GM12865 (cell line): ENCODE data around the gene JAKMIP3.

Experiments used
- DNase-seq: peaks from one replicate; pipeline ENCODE4 v3.0.0; 2010; ENCODE audit warnings: low read depth
- H3K4me3 ChIP-seq: 2 replicates; pipeline ENCODE4 v1.5.1; 2011; ENCODE audit warnings: mild to moderate bottlenecking, low read depth, low read length, control low read depth
- TF ChIP-seq, protein P1 (sequence below): IDR thresholded peaks from 2 replicates; pipeline ENCODE4 v1.5.1; 2011; ENCODE audit warnings: low read length, control low read depth, low read depth, inconsistent platforms; ENCODE audit not compliant: insufficient read depth; ENCODE audit errors: missing control alignments

Gene JAKMIP3

DNA sequence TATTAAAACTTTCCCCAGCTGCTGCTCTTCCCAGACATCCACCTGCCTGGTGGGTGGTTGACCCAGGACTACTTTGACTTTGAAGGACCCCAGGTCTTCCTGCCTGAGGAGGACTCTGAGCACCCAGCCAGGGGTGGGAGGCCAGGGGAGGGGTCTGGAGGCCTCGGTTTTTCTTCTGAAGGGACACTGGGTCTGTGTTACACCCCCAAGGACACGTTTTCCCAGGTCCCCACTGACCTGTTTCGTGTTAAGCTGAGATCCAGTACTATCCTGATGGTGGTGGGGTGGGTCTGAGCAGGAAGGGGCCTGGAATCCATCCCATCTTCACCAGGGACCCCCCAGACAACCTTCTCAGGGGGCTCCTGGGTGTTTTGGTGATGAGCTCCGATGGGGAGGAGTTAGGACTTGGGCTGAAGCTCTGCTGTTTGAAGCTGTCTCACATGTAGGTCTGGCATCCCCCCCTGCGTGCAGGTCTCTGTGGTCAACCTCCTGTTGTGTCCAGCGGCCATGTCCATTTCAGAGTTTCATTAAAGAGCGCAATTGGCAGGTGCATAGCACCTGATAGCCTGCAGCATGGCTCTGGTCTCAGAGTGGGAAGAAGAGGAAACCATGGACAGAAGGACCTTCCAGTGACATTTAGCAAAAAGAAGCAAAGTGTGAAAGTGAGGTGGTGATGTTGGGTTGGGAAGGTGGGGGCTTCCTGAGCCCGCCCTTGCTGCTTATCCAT, 3.5 kb downstream of the JAKMIP3 start:
- H3K4me3 ChIP-seq, result no peak overlapping the region
- DNase-seq, result no peak
- TF ChIP-seq, protein P1, sequence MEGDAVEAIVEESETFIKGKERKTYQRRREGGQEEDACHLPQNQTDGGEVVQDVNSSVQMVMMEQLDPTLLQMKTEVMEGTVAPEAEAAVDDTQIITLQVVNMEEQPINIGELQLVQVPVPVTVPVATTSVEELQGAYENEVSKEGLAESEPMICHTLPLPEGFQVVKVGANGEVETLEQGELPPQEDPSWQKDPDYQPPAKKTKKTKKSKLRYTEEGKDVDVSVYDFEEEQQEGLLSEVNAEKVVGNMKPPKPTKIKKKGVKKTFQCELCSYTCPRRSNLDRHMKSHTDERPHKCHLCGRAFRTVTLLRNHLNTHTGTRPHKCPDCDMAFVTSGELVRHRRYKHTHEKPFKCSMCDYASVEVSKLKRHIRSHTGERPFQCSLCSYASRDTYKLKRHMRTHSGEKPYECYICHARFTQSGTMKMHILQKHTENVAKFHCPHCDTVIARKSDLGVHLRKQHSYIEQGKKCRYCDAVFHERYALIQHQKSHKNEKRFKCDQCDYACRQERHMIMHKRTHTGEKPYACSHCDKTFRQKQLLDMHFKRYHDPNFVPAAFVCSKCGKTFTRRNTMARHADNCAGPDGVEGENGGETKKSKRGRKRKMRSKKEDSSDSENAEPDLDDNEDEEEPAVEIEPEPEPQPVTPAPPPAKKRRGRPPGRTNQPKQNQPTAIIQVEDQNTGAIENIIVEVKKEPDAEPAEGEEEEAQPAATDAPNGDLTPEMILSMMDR, result no peak

- TF ChIP-seq, protein P1, result no peak
- no peak for DNase-seq
Observed at GRCh38 chr10:132069849-132070182, 4.1 kb downstream of the JAKMIP3 start.

DNA sequence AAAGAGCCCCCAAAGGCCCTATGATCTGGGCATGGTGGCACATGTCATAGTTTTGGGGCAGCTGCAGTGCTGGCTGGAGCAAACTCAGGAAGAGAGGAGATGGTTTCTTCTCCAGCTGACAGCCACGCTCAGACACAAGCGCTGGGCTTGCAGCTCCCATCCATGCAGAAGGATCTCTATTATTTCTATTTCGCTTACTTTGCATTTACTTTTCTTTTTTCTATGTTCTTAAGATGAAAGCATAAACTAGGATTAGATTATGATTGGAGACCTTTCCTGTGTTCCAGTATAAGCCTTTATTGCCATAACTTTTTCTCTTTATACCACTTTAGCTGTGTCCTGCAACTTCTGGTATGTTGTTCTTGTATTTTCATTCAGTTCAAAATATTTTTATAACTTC, 5.0 kb downstream of the JAKMIP3 start:
- no peak for DNase-seq
- H3K4me3 ChIP-seq, result no peak overlapping the region
- TF ChIP-seq, protein P1, result no peak

More at GRCh38 chr10:132069849-132070182, 4.1 kb downstream of the JAKMIP3 start:
- no peak overlapping the region for H3K4me3 ChIP-seq

DNA sequence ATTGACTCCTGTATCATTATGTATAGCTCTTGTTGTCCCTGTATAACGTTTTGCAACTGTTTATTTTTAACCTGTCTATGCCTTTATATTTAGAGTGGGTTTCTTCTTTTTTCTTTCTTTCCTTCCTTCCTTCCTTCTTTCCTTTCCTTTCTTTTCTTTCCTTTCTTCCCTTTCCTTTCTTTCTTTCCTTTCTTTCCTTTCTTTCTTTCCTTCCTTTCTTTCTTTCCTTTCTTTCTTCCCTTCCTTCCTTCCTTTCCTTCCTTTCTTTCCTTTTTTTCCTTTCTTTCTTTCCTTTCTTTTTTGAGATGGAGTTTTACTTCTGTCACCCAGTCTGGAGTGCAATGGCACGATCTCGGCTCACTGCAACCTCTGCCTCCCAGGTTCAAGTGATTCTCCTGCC, 5.9 kb downstream of the JAKMIP3 start:
- H3K4me3 ChIP-seq, result no peak overlapping the region
- DNase-seq, result no peak
- TF ChIP-seq, protein P1, result no peak

DNA sequence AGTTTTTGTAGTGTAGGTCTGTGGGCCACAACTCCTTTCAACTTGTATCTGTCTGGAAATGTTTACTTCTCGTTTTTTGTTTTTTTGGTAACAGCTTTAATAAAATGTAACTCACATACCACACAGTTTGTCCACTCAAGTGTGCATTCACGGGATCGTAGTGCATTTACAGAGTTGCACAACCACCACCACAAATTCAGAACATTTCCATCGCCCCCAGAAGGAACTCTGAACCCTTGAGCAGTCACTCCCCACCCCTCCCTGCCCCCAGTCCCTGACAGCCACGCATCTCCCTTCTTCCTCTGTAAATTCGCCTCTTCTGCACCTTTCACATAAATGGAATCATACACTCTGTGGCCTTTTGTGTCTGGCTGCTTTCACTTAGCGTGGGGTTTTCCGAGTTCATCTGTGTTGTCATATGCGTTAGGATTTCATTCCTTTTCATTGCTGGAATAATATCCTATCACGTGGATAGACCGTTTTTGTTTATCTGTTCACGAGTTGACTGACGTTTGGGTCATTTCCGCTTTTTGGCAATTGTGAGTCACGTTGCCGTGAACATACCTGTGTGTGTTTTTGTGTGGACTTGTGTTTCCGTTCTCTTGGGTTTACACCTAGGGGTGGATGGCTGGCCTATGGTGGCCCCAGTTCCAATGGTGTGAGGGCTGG, 10.3 kb downstream of the JAKMIP3 start:
- no peak overlapping the region for H3K4me3 ChIP-seq
- DNase-seq, result no peak
- TF ChIP-seq, protein P1, result no peak

GRCh38 chr10:132076578-132077081, 10.9 kb downstream of the JAKMIP3 start:
- TF ChIP-seq, protein P1, result no peak
- H3K4me3 ChIP-seq, result no peak overlapping the region
- DNase-seq, result no peak

DNA sequence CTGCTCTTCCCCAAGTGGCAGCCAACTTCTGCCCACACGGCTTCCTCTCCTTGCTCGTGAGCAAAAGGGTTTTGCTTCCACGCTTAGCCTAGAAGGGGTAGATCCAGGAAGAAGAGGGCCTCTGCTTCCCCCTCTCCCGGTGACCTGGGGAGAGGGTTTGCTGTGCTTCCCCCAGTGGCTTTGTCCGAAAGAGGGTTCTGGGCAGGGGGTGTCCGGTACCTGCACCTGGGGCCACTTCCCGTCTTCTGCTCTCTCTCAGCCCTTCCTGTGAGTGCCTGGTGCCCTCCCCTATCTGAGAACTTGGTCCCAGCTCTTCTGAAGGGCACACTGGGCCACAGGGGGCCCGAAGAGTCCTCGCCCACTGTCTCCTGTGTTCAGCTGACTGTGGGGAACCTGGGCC, 11.3 kb downstream of the JAKMIP3 start:
- DNase-seq, result no peak
- TF ChIP-seq, protein P1, result no peak
- no peak overlapping the region for H3K4me3 ChIP-seq
